ENCODE measurements around the gene PKP3. TPM values are rescaled to one million over a fixed set of nuclear protein-coding genes. Genes with fewer than 3 reads are reported as not detected.

PKP3 gene
- polyA plus RNA-seq, 1 donor (not counting 4 experiments of a cell fraction or from before 2014, with no cell fraction given) = 125 TPM

DNA sequence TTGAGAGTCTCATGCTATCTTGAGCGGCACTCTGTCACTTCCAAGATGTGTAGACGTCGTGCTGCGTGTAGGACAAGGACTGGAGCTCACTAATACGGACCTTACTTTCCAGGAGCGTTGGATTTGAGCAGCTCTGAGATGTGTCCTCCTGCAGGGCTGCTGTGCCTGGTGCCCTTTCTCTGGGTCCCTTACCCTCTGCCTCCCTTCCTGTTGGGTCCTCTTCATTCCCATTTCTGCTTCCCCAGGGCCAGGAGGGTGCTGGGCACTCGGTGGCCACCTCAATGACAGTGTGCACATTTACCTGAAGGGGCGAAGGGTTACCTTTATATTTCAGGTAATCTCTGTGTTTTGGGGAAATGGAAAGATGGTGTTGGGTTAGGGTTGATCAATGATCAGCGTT lies 60.0 kb downstream of the PKP3 start:
- Histone ChIP-seq H3K27ac (ENCODE audit: control insufficient read depth, insufficient read depth, low read length) (no peak overlapping the region), H3K9me1 (ENCODE audit: control insufficient read depth, extremely low read depth, insufficient read depth, low read length) (no peaks in the 10 kb centered on the region), H3K9me3 (ENCODE audit: control insufficient read depth, low read depth, low read length) (no peaks in the 10 kb centered on the region), H3K36me3 (ENCODE audit: control insufficient read depth in 2 of 2, extremely low read depth in 1 of 2, insufficient read depth in 2 of 2, low read length in 2 of 2) (peaks cover 15 to 26% of the 10 kb centered on the region in 2 experiments), H3K4me1 (ENCODE audit: control insufficient read depth, extremely low read depth, insufficient read depth, low read length) (peaks cover 10% of the 10 kb centered on the region), H3K4me2 (ENCODE audit: control insufficient read depth, extremely low read depth, insufficient read depth, low read depth, low read length) (no peak overlapping the region), H3K9ac (ENCODE audit: control insufficient read depth, extremely low read depth, insufficient read depth, low read length) (no peak overlapping the region), H3K27me3 (ENCODE audit: control insufficient read depth, extremely low read depth, insufficient read depth, low read length) (no peaks in the 10 kb centered on the region), H4K20me1 (ENCODE audit: control insufficient read depth, extremely low read depth, insufficient read depth, low read length) (no peaks in the 10 kb centered on the region), H2AFZ (ENCODE audit: control insufficient read depth, low read length) (no peak overlapping the region), H3K4me3 (ENCODE audit: control insufficient read depth in 2 of 3, extremely low read depth in 1 of 3, insufficient read depth in 2 of 3, low read depth in 1 of 3, low read length in 3 of 3) (no peak overlapping the region), H3K79me2 (ENCODE audit: control insufficient read depth, insufficient read depth, low read length) (peaks cover 78% of the 10 kb centered on the region)
- dilution Hi-C loops (cut with MboI; ENCODE audit: extremely low pct_ligation_motif_present, low sequenced_read_pairs) = no loop called here
- TF ChIP-seq, protein P1, sequence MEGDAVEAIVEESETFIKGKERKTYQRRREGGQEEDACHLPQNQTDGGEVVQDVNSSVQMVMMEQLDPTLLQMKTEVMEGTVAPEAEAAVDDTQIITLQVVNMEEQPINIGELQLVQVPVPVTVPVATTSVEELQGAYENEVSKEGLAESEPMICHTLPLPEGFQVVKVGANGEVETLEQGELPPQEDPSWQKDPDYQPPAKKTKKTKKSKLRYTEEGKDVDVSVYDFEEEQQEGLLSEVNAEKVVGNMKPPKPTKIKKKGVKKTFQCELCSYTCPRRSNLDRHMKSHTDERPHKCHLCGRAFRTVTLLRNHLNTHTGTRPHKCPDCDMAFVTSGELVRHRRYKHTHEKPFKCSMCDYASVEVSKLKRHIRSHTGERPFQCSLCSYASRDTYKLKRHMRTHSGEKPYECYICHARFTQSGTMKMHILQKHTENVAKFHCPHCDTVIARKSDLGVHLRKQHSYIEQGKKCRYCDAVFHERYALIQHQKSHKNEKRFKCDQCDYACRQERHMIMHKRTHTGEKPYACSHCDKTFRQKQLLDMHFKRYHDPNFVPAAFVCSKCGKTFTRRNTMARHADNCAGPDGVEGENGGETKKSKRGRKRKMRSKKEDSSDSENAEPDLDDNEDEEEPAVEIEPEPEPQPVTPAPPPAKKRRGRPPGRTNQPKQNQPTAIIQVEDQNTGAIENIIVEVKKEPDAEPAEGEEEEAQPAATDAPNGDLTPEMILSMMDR (optimal IDR thresholded peaks at IDR 0.05 in 1 of 3, IDR thresholded peaks at IDR 0.05 in 1 of 3, conservative IDR thresholded peaks at IDR 0.05 in 1 of 3; ENCODE audit: extremely low read depth in 1 of 3, insufficient read depth in 2 of 3, low read length in 3 of 3) = no peak
- no peak for TF ChIP-seq EZH2 (IDR thresholded peaks at IDR 0.05; ENCODE audit: low read length)
- DNase-seq (ENCODE audit: low read depth, low spot score) (no peak), FAIRE-seq (no peak)

Small RNAs within 50 kb of the gene (small RNA-seq; reads per million reads assigned to genes)
- 0 reads per million in 3 experiments for gene RN7SL838P (ENCODE audit: insufficient read length in 3 of 3, low read depth in 3 of 3, low replicate concordance in 1 of 3)

Other genes starting within 250 kb of the PKP3 start
- gene SCGB1C1, start 201.1 kb upstream of the PKP3 start, polyA plus RNA-seq = not detected in 3 replicates
- 27.0 to 44.8 TPM (median 36.6 TPM) in 3 replicates for gene BET1L, start 186.8 kb upstream of the PKP3 start, polyA plus RNA-seq
- 120 to 196 TPM (median 129 TPM) in 3 replicates for gene RIC8A, start 186.5 kb upstream of the PKP3 start, polyA plus RNA-seq
- gene SIRT3, start 157.9 kb upstream of the PKP3 start, polyA plus RNA-seq = 11.2 to 13.7 TPM (median 12.6 TPM) in 3 replicates
- gene PSMD13, start 157.2 kb upstream of the PKP3 start, polyA plus RNA-seq = 165 to 221 TPM (median 184 TPM) in 3 replicates
- not detected in 3 replicates for gene NLRP6, start 115.8 kb upstream of the PKP3 start, polyA plus RNA-seq
- 4.3 to 12.2 TPM (median 6.2 TPM) in 3 replicates for gene PGGHG, start 105.1 kb upstream of the PKP3 start, polyA plus RNA-seq
- gene IFITM5, start 94.7 kb upstream of the PKP3 start, polyA plus RNA-seq = not detected in 3 replicates
- gene IFITM2, start 86.4 kb upstream of the PKP3 start, polyA plus RNA-seq = 26.9 to 83.0 TPM (median 72.3 TPM) in 3 replicates
- gene IFITM1, start 80.2 kb upstream of the PKP3 start, polyA plus RNA-seq = 333 to 549 TPM (median 333 TPM) in 3 replicates
- 295 to 696 TPM (median 435 TPM) in 3 replicates for gene IFITM3, start 73.3 kb upstream of the PKP3 start, polyA plus RNA-seq
- gene B4GALNT4, start 24.7 kb upstream of the PKP3 start, polyA plus RNA-seq = 7.3 to 11.5 TPM (median 8.1 TPM) in 3 replicates
- gene SIGIRR, start 20.8 kb downstream of the PKP3 start, polyA plus RNA-seq = 1.8 to 3.8 TPM (median 2.4 TPM) in 3 replicates
- gene ANO9, start 47.8 kb downstream of the PKP3 start, polyA plus RNA-seq = 16.1 to 40.2 TPM (median 17.7 TPM) in 3 replicates
- gene PTDSS2, start 56.1 kb downstream of the PKP3 start, polyA plus RNA-seq = 21.6 to 36.7 TPM (median 31.7 TPM) in 3 replicates
- 92.0 to 171 TPM (median 108 TPM) in 3 replicates for gene RNH1, start 113.0 kb downstream of the PKP3 start, polyA plus RNA-seq
- 112 to 164 TPM (median 122 TPM) in 3 replicates for gene HRAS, start 141.4 kb downstream of the PKP3 start, polyA plus RNA-seq
- gene LRRC56, start 143.3 kb downstream of the PKP3 start, polyA plus RNA-seq = 0.14 to 0.44 TPM (median 0.28 TPM) in 3 replicates
- 0.94 to 1.5 TPM (median 1.2 TPM) in 3 replicates for gene LMNTD2, start 166.5 kb downstream of the PKP3 start, polyA plus RNA-seq
- gene RASSF7, start 166.8 kb downstream of the PKP3 start, polyA plus RNA-seq = 23.1 to 63.6 TPM (median 24.3 TPM) in 3 replicates
- 10.7 to 15.2 TPM (median 13.7 TPM) in 3 replicates for gene PHRF1, start 182.3 kb downstream of the PKP3 start, polyA plus RNA-seq
- 7.1 to 10.9 TPM (median 9.5 TPM) in 3 replicates for gene IRF7, start 221.7 kb downstream of the PKP3 start, polyA plus RNA-seq
- gene CDHR5, start 230.7 kb downstream of the PKP3 start, polyA plus RNA-seq = not detected in 3 replicates
- not detected in 3 replicates for gene SCT, start 233.0 kb downstream of the PKP3 start, polyA plus RNA-seq
- not detected in 3 replicates for gene DRD4, start 243.1 kb downstream of the PKP3 start, polyA plus RNA-seq